Measurements from ENCODE around the gene NCSTN. TPM values are rescaled to one million over a fixed set of nuclear protein-coding genes. Genes with fewer than 3 reads are reported as not detected.
A peak's percentile ranks its signal among the peaks of the same experiment; 100 is the strongest.

The NCSTN gene
- total RNA-seq, 4 donors from 2014 or later, result 60.9 to 82.9 (median 69.1) TPM

DNA sequence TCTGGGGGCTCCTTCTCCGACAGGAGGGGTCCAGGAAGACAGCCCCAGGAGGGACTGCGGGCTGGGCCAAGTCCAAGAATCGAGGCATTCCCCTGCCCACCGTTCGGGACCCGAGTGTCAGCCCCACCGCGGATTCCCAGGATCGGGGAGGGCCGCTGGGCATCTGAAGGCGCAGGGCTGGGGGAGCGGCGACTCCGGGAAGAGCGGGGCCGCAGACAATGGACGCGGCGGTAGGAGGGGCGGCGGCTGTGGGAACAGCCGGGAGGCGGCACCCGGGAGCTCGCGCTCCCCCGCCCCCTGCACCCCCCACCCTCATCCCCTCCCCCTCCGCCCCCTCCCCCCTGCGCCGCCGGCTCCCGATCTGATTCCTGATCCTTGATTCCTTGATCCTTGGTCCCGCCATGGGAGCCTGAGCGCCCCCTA is 57.1 kb downstream of the NCSTN start, which contains the start of gene VANGL2:
TSS of gene VANGL2 (plus strand) at position 342 of the 423 bp plus-strand sequence. CDS start 15,274 bp downstream, outside the sequence.
- DNase-seq (ENCODE audit: low spot score) (no peak), ATAC-seq (ENCODE audit: low FRiP score) (peak; percentile 93)
- TF ChIP-seq, protein P1, sequence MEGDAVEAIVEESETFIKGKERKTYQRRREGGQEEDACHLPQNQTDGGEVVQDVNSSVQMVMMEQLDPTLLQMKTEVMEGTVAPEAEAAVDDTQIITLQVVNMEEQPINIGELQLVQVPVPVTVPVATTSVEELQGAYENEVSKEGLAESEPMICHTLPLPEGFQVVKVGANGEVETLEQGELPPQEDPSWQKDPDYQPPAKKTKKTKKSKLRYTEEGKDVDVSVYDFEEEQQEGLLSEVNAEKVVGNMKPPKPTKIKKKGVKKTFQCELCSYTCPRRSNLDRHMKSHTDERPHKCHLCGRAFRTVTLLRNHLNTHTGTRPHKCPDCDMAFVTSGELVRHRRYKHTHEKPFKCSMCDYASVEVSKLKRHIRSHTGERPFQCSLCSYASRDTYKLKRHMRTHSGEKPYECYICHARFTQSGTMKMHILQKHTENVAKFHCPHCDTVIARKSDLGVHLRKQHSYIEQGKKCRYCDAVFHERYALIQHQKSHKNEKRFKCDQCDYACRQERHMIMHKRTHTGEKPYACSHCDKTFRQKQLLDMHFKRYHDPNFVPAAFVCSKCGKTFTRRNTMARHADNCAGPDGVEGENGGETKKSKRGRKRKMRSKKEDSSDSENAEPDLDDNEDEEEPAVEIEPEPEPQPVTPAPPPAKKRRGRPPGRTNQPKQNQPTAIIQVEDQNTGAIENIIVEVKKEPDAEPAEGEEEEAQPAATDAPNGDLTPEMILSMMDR (IDR thresholded peaks at IDR 0.05), result no peak

DNA sequence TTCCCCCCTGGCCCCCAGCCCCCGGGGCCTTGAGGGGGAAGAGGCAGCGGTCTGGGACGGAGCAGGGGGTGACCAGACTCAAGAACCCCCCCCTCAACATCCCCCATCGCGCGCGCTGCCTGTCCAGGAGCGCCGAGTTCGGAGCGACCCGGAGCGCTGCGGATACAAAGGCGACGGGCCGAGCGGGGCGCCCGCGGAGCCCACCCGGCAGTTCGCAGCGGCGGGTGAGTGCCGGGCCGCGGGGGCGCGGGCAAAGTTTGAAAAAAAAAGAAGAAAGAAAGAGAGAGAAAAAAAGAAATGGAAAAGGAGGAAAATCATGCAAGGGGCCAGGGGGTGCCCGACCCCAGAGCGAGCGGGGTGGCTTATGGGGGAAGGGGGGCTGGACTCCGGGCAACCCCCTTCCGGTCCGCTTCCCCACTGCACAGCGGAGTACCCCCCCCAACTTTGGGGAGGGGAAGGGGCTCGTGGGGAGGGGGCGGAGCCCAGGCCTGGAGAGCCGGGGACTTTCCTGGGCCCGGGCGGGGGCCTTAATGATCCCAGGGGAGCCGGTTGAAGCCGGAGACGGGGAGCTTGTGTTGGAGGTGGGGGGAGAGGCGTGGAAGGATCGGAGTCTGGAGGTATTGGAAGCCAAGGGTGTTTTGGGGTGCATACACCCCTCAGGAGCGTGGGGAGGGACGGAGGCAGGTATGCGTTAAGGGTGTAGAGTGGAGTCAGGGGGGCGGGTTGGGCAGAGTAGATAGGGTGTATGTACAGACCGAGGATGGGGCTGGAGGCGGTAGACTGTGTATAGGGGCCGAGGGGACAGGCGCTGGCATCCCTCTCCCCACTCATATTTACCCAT is 57.7 kb downstream of the NCSTN start:
- ATAC-seq (ENCODE audit: low FRiP score), result peak; percentile 6
- no peak for DNase-seq (ENCODE audit: low spot score)
- TF ChIP-seq, protein P1 (IDR thresholded peaks at IDR 0.05), result no peak

DNA sequence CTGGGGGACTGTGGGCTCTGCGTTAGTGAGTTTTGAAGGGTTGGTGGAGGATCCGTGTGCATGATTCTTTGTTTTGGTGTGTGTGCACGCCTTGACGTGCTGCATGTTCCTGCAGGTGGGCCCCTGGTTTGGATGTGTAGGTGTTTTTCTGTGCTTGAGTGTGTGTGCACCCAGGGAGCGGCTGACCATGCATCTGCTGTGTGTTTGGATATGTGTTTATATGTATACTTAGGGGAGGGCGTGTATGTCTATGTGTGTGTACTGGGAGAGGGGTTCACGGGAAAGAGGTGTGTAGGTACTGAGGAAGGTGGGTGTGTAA is 58.3 kb downstream of the NCSTN start:
- no peak for DNase-seq (ENCODE audit: low spot score)
- no peak for ATAC-seq (ENCODE audit: low FRiP score)
- TF ChIP-seq, protein P1 (IDR thresholded peaks at IDR 0.05), result no peak

DNA sequence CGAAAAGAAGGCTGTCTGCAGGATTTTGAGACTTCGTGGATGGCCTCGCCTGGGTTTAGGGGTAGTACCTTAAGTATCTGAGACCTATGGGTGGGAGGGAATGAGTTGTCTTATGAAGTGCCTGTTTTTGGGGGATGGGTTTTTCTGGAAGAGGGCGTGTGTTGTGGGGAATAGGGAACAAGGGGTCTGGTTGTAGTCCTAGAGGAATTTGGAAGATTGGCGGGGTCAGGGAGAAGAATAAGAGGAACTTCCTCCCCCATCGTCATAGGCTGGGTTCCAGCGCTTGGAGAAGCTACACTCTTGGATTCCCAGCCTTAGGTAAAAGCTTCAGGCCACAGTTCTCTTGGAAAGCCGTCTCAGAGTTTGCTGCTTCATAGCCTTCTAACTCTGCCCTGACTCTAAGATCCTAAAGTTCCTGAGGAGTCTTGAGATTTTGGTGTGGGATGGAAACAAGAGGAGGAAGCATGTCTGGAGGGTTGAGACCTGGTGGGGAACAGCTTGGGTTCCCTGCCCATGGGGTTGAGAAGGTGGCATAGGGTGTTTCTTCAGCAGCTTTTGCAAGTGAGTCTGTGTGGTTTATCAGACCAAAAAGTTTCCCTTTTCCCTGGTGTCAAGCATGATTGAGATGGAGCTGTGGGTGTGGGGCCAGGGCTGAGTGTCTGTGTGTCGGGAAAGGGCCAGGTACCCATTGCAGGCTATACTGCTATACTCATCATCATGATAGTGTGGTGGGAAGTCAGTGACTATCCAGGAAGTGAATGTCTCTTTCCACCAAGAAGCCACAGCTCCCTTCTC is 59.0 kb downstream of the NCSTN start:
- TF ChIP-seq, protein P1 (IDR thresholded peaks at IDR 0.05), result no peak
- ATAC-seq (ENCODE audit: low FRiP score) (no peak), DNase-seq (ENCODE audit: low spot score) (no peak)

DNA sequence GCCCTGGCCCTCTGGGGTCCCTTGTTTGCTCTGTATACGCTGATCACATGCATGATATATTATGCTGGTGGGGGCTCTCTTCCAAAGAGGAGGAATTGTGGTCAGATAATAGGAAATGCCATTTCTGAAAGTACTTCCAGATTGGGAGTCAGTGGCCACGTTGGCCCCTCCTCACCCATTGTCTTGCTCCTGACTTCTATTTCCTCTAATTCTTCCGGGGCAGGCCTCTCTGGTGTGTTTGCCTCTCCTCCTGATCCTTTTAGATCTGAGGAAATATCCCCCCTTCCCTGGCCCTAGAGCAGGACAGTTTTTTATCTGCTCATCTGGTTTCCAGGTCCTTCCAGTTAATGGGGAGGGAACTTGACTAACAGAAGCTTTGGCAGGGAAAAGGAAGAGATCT is 60.1 kb downstream of the NCSTN start:
- TF ChIP-seq, protein P1 (IDR thresholded peaks at IDR 0.05), result no peak
- ATAC-seq (ENCODE audit: low FRiP score) (no peak), DNase-seq (ENCODE audit: low spot score) (no peak)

DNA sequence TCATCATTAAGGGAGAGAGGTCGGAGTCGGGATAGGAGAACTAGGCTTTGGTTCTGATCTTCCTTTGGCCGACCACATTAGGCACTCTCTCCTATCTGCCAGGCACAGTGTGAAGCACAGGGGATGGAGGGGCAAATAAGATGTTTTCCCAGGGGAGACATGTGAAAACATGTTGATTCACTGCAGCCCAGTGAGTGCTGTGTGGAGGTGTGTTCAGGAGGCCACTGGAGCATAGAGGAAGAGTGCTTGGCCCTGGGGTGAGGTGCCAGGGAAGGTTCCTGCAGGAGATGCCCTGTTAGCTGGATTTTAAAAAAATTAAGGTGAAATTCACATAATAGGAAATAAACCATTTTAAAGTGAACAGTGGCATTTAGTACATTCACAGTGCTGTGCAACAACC is 60.9 kb downstream of the NCSTN start:
- no peak for ATAC-seq (ENCODE audit: low FRiP score)
- DNase-seq (ENCODE audit: low spot score), result no peak
- TF ChIP-seq, protein P1 (IDR thresholded peaks at IDR 0.05), result no peak
